Measurements from ENCODE around the gene ELMO1. TPM values are rescaled to one million over a fixed set of nuclear protein-coding genes. Genes with fewer than 3 reads are reported as not detected.

ELMO1 gene
- total and polyA plus RNA-seq, 12 donors, result 7.5 to 46.8 (median 14.9) TPM

- Histone ChIP-seq H3K36me3 (replicated peaks in 1 of 2) (no peaks in the 10 kb centered on the region), H3K4me1 (replicated peaks in 1 of 2) (no peaks in the 10 kb centered on the region), H3K27ac (no peak overlapping the region), H3K9me3 (replicated peaks in 1 of 3) (no peaks in the 10 kb centered on the region), H3K27me3 (no peaks in the 10 kb centered on the region), H3K4me3 (no peak overlapping the region)
- intact Hi-C loops (cut with DNase I), result no loop called here
- peak in 1 of 7 donors; percentile 67 for DNase-seq
- 89 to 94% (median 90%) methylated on average over 4 of the region's 4 CpGs for WGBS, 4 donors
- TF ChIP-seq POLR2A (IDR thresholded peaks at IDR 0.05) (no peak), CTCF (IDR thresholded peaks at IDR 0.05) (no peak)
These were observed 542.2 kb downstream of the ELMO1 start for GRCh38 chr7:36906448-36906847.

GRCh38 chr7:36905841-36906240 lies 542.8 kb downstream of the ELMO1 start:
- no peaks in the 10 kb centered on the region for H3K4me1 ChIP-seq (replicated peaks in 1 of 2)
- no peaks in the 10 kb centered on the region for H3K36me3 ChIP-seq (replicated peaks in 1 of 2)
- no peaks in the 10 kb centered on the region for H3K9me3 ChIP-seq (replicated peaks in 1 of 3)
- H3K27ac ChIP-seq, result no peak overlapping the region
- intact Hi-C loops (cut with DNase I), result no loop called here
- 81 to 91% (median 90%) methylated on average over 2 of the region's 2 CpGs for WGBS, 4 donors
- no peaks in the 10 kb centered on the region for H3K27me3 ChIP-seq
- H3K4me3 ChIP-seq, result no peak overlapping the region
- no peak for DNase-seq
- TF ChIP-seq POLR2A (IDR thresholded peaks at IDR 0.05) (no peak), CTCF (IDR thresholded peaks at IDR 0.05) (no peak)

GRCh38 chr7:36904802-36905201 lies 543.9 kb downstream of the ELMO1 start:
- no peaks in the 10 kb centered on the region for H3K9me3 ChIP-seq (replicated peaks in 1 of 3)
- no peaks in the 10 kb centered on the region for H3K4me1 ChIP-seq (replicated peaks in 1 of 2)
- H3K27ac ChIP-seq, result no peak overlapping the region
- no peaks in the 10 kb centered on the region for H3K36me3 ChIP-seq (replicated peaks in 1 of 2)
- intact Hi-C loops (cut with DNase I), result no loop called here
- TF ChIP-seq CTCF (IDR thresholded peaks at IDR 0.05), result no peak
- TF ChIP-seq POLR2A (IDR thresholded peaks at IDR 0.05), result no peak
- WGBS, 4 donors, result 42 to 56% (median 46%) methylated on average over 2 of the region's 2 CpGs
- no peaks in the 10 kb centered on the region for H3K27me3 ChIP-seq
- H3K4me3 ChIP-seq, result no peak overlapping the region
- DNase-seq, result peak in 1 of 7 donors; percentile 83

- H3K27ac ChIP-seq, result no peak overlapping the region
- intact Hi-C loops (cut with DNase I), result no loop called here
These were observed 544.6 kb downstream of the ELMO1 start for GRCh38 chr7:36904101-36904500.

More at GRCh38 chr7:36904101-36904500, 544.6 kb downstream of the ELMO1 start:
- Histone ChIP-seq H3K9me3 (replicated peaks in 1 of 3) (no peaks in the 10 kb centered on the region), H3K4me3 (no peak overlapping the region), H3K4me1 (replicated peaks in 1 of 2) (no peaks in the 10 kb centered on the region), H3K27me3 (no peaks in the 10 kb centered on the region), H3K36me3 (replicated peaks in 1 of 2) (no peaks in the 10 kb centered on the region)
- WGBS, 4 donors, result 86 to 92% (median 90%) methylated on average over 2 to 3 of the region's 3 CpGs
- no peak for TF ChIP-seq CTCF (IDR thresholded peaks at IDR 0.05)
- no peak for TF ChIP-seq POLR2A (IDR thresholded peaks at IDR 0.05)
- DNase-seq, result no peak

Measured in adrenal gland (tissue), 12 donors.